GM12874 (cell line): ENCODE measurements around the gene NPR1.

ENCODE experiments used
- CTCF ChIP-seq: IDR thresholded peaks from 2 replicates; pipeline ENCODE4 v1.5.1; 2011; ENCODE audit warnings: low read depth, mild to moderate bottlenecking, control low read depth, low read length, moderate library complexity; ENCODE audit not compliant: insufficient read depth

Gene NPR1

GRCh38 chr1:153651771-153652170, 26.7 kb upstream of the NPR1 start:
- no peak for TF ChIP-seq CTCF

GRCh38 chr1:153652805-153653500, 25.5 kb upstream of the NPR1 start:
- no peak for TF ChIP-seq CTCF

- no peak for TF ChIP-seq CTCF
These were observed 23.2 kb upstream of the NPR1 start for GRCh38 chr1:153655333-153655732.

GRCh38 chr1:153658400-153659174, 19.9 kb upstream of the NPR1 start, which contains the start of gene SNAPIN:
TSS of gene SNAPIN (plus strand) at chr1:153658703. CDS start at chr1:153658744, 41 bp downstream.
- no peak for TF ChIP-seq CTCF

DNA sequence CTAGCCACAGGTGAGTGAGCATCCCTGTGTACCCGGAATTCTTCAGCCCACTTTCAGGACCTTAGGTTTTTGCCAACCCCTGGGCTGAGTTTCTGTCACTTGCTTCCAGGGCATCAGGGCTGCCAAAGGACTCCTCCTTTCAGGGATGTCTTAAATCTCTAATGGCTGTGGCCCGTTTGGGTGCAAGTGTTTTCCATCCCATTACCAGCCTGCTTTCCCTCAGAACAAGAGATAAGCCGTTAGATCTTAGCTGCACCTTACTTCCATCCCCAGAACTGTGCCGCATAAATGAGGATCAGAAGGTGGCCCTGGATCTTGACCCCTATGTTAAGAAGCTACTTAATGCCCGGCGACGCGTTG, 19.3 kb upstream of the NPR1 start:
- TF ChIP-seq CTCF, result no peak

DNA sequence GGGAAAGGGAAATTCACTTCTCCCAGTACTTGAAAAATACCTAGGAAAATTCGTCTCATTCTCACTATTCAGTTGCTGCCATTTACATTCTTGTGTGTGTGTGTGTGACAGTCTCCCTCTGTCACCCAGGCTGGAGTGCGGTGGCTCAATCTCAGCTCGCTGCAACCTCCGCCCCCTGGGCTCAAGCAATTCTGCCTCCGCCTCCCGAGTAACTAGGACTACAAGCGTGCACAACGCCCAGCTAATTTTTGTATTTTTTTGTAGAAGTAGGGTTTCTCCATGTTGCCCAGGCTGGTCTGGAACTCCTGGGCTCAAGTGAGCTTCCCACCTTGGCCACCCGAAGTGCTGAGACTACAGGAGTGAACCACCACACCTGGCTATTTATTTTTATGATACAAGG, 18.8 kb upstream of the NPR1 start:
- TF ChIP-seq CTCF, result no peak

DNA sequence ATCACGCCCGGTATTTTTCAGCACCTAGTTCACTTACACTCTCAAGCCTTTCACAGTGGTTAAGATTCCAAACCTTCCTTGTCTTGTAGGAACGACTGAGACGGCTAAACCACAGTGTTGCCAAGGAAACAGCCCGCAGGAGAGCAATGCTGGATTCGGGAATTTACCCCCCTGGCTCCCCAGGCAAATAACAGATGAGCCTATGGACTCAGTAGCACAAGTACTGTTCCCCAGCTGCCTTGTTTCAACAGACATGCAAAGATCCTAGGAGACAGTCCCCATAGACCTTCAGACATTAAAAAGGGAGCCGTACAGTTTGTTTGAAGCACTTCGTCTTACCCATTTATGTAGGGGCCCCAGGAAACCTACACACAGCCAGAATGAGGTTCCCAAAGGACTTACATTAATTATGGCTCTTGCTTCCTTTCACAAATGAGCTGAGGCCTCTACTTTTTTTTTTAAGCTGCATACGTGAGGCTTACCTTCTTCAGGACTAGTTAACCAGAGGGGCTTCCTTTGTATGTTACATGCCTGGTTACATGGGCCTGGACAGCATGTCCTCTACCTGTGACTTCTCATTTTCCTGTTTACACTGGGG, 17.3 kb upstream of the NPR1 start:
- TF ChIP-seq CTCF, result no peak
